ENCODE results near the gene METTL15. TPM values are rescaled to one million over a fixed set of nuclear protein-coding genes. Genes with fewer than 3 reads are reported as not detected.
A peak's percentile ranks its signal among the peaks of the same experiment; 100 is the strongest.
"Not testable (repeated sequence)": the region's sequence is repeated elsewhere in the genome, so short reads cannot be mapped to it uniquely, and the experiment has no call there.

Gene METTL15
- 13.7 and 15.2 TPM in 2 replicates for total RNA-seq (2014; rRNA removed)
- polyA plus RNA-seq (2012), result 3.3 TPM

GRCh38 chr11:28107750-28108618 is at the start of gene METTL15, which contains the start of gene KIF18A:
Gene METTL15, plus strand, starts transcription at chr11:28108388. Its CDS starts 4,947 bp downstream, at chr11:28113335.
Gene KIF18A, minus strand, starts transcription at chr11:28108156. Its CDS starts 10,209 bp downstream, at chr11:28097947.
- peak; percentile 98 for DNase-seq (ENCODE audit: low read depth)

GRCh38 chr11:28071305-28071704 is 36.9 kb upstream of the METTL15 start:
- DNase-seq (ENCODE audit: low read depth), result no peak

GRCh38 chr11:28072321-28072720 is 35.9 kb upstream of the METTL15 start:
- peak; percentile 19 for DNase-seq (ENCODE audit: low read depth)

GRCh38 chr11:28077521-28077920 is 30.7 kb upstream of the METTL15 start:
- no peak for DNase-seq (ENCODE audit: low read depth)

- no peak for DNase-seq (ENCODE audit: low read depth)
Measured at GRCh38 chr11:28083118-28083517, 25.1 kb upstream of the METTL15 start.

- DNase-seq (ENCODE audit: low read depth), result peak; percentile 31
Measured at GRCh38 chr11:28086569-28086968, 21.6 kb upstream of the METTL15 start.

GRCh38 chr11:28087192-28087591 is 21.0 kb upstream of the METTL15 start:
- DNase-seq (ENCODE audit: low read depth), result not testable (repeated sequence)

- not testable (repeated sequence) for DNase-seq (ENCODE audit: low read depth)
Measured at GRCh38 chr11:28087693-28088092, 20.5 kb upstream of the METTL15 start.

GRCh38 chr11:28089378-28089777 is 18.8 kb upstream of the METTL15 start:
- no peak for DNase-seq (ENCODE audit: low read depth)

- DNase-seq (ENCODE audit: low read depth), result no peak
Measured at GRCh38 chr11:28090052-28090749, 18.0 kb upstream of the METTL15 start.

GRCh38 chr11:28092786-28093185 is 15.4 kb upstream of the METTL15 start:
- no peak for DNase-seq (ENCODE audit: low read depth)

GRCh38 chr11:28098257-28098656 is 9.9 kb upstream of the METTL15 start:
- no peak for DNase-seq (ENCODE audit: low read depth)

- DNase-seq (ENCODE audit: low read depth), result no peak
Measured at GRCh38 chr11:28099715-28100114, 8.5 kb upstream of the METTL15 start.

GRCh38 chr11:28100665-28101064 is 7.5 kb upstream of the METTL15 start:
- no peak for DNase-seq (ENCODE audit: low read depth)

- peak; percentile 56 for DNase-seq (ENCODE audit: low read depth)
Measured at GRCh38 chr11:28102300-28102699, 5.9 kb upstream of the METTL15 start.

GRCh38 chr11:28104425-28104824 is 3.8 kb upstream of the METTL15 start:
- DNase-seq (ENCODE audit: low read depth), result no peak

- DNase-seq (ENCODE audit: low read depth), result no peak
Measured at GRCh38 chr11:28104984-28105383, 3.2 kb upstream of the METTL15 start.

- no peak for DNase-seq (ENCODE audit: low read depth)
Measured at GRCh38 chr11:28105869-28106268, 2.3 kb upstream of the METTL15 start.

- DNase-seq (ENCODE audit: low read depth), result no peak
Measured at GRCh38 chr11:28106353-28107043, 1.7 kb upstream of the METTL15 start.

- DNase-seq (ENCODE audit: low read depth), result no peak
Measured at GRCh38 chr11:28107191-28107749, 918 bp upstream of the METTL15 start.

- DNase-seq (ENCODE audit: low read depth), result no peak
Measured at GRCh38 chr11:28108958-28109357, 770 bp downstream of the METTL15 start.

Data from LHCN-M2 (cell line).